Esophagus muscularis mucosa (tissue), 4 donors: Measurements from ENCODE around the gene TMEM248. TPM values are rescaled to one million over a fixed set of nuclear protein-coding genes. Genes with fewer than 3 reads are reported as not detected.

ENCODE experiments used
- DNase-seq: peaks from one replicate; pipeline ENCODE4 v3.0.0-alpha.2; 2017; ENCODE audit errors: extremely low spot score
- H3K27ac ChIP-seq, 4 donors: fragments of 200-600 bp; sonication (generic); replicated peaks in 1 of 4; 1 replicate in 3 of 4; 2 replicates in 1 of 4; pipeline ENCODE4 v1.5.1; 2016 to 2019; ENCODE audit warnings: mild to moderate bottlenecking in 1 of 4
- H3K27me3 ChIP-seq, 4 donors: fragments of 200-600 bp; sonication (generic); one replicate each; pipeline versions ENCODE4 v1.5.1 to v1.6.0; 2016 to 2019
- H3K36me3 ChIP-seq, 4 donors: fragments of 200-600 bp; sonication (generic); one replicate each; pipeline ENCODE4 v1.5.1; 2016 to 2019
- H3K4me1 ChIP-seq, 4 donors: fragments of 200-600 bp; sonication (generic); one replicate each; pipeline ENCODE4 v1.5.1; 2016 to 2019
- H3K4me3 ChIP-seq, 4 donors: fragments of 200-600 bp; sonication (generic); 1 replicate in 2 of 4; 2 replicates in 2 of 4; pipeline ENCODE4 v1.5.1; 2016 to 2019; ENCODE audit warnings: mild to moderate bottlenecking in 4 of 4, moderate library complexity in 1 of 4
- H3K9me3 ChIP-seq, 4 donors: fragments of 200-600 bp; sonication (generic); 1 replicate in 3 of 4; 2 replicates in 1 of 4; pipeline ENCODE4 v1.5.1; 2016 to 2019
- CTCF ChIP-seq, 3 experiments: fragments of 200-600 bp in 2 of 3; fragments of 450-650 bp in 1 of 3; sonication (generic) in 2 of 3; IDR thresholded peaks; one replicate each; pipeline ENCODE4 v1.5.1; 2017 to 2019; ENCODE audit warnings: antibody characterized with exemption in 3 of 3, mild to moderate bottlenecking in 2 of 3, moderate library complexity in 1 of 3
- EP300 ChIP-seq: sonication (generic); formaldehyde crosslinking; IDR thresholded peaks from one replicate; pipeline ENCODE4 v1.6.1; 2017; ENCODE audit warnings: antibody characterized with exemption
- POLR2A ChIP-seq: fragments of 450-650 bp; IDR thresholded peaks from one replicate; pipeline ENCODE4 v1.6.1; 2017; ENCODE audit warnings: antibody characterized with exemption, moderate library complexity, mild to moderate bottlenecking, low read depth
- POLR2AphosphoS5 ChIP-seq, 2 donors: sonication (generic); formaldehyde crosslinking; IDR thresholded peaks; one replicate each; pipeline ENCODE4 v1.6.1; 2017; ENCODE audit warnings: antibody characterized with exemption in 2 of 2
- WGBS: methylation state at CpG from one replicate; pipeline ENCODE4 v1.1.5; 2018; 5-methylcytosine and 5-hydroxymethylcytosine counted together
- intact Hi-C: fragments of 100-400 bp; cut with DNase I; formaldehyde crosslinking; loops from one replicate; pipeline ENCODE4 v1.15.1; 2023
- total RNA-seq, 4 donors: library from RNA; depleted of rRNA; stranded (reverse); fragments of >200 nt; gene quantifications; one replicate each; pipeline versions ENCODE4 v1.1.0 to v1.2.1, GENCODE V29; 2016

The TMEM248 gene
- total RNA-seq, 4 donors from 2014 or later = 87.6 to 113 (median 99.7) TPM

GRCh38 chr7:66948480-66949109 is 27.6 kb downstream of the TMEM248 start:
- WGBS = 89% methylated on average over 19 of the region's 19 CpGs
- Histone ChIP-seq H3K4me1 (no peaks in the 10 kb centered on the region), H3K27me3 (no peaks in the 10 kb centered on the region), H3K27ac (no peak overlapping the region), H3K9me3 (no peaks in the 10 kb centered on the region), H3K4me3 (no peak overlapping the region), H3K36me3 (peaks cover 80 to 100% (median 94%) of the 10 kb centered on the region in 4 donors)
- intact Hi-C loops = no loop called here
- no peak for DNase-seq
- TF ChIP-seq EP300 (no peak), CTCF (IDR thresholded peaks at IDR 0.05) (no peak), POLR2A (no peak), POLR2AphosphoS5 (IDR thresholded peaks at IDR 0.05) (no peak)

GRCh38 chr7:66950311-66950710 is 29.3 kb downstream of the TMEM248 start:
- 86% methylated on average over 3 of the region's 3 CpGs for WGBS
- no peaks in the 10 kb centered on the region for H3K9me3 ChIP-seq
- intact Hi-C loops = no loop called here
- DNase-seq = no peak
- no peak overlapping the region for H3K27ac ChIP-seq
- peaks cover 83 to 100% (median 93%) of the 10 kb centered on the region in 4 donors for H3K36me3 ChIP-seq
- no peaks in the 10 kb centered on the region for H3K27me3 ChIP-seq
- H3K4me1 ChIP-seq = no peaks in the 10 kb centered on the region
- TF ChIP-seq POLR2AphosphoS5 (IDR thresholded peaks at IDR 0.05) (no peak), CTCF (IDR thresholded peaks at IDR 0.05) (no peak), POLR2A (no peak), EP300 (no peak)
- no peak overlapping the region for H3K4me3 ChIP-seq

- TF ChIP-seq EP300 (no peak), CTCF (IDR thresholded peaks at IDR 0.05) (no peak), POLR2A (no peak), POLR2AphosphoS5 (IDR thresholded peaks at IDR 0.05) (no peak)
- no peak for DNase-seq
- peaks cover 83 to 100% (median 93%) of the 10 kb centered on the region in 4 donors for H3K36me3 ChIP-seq
- no peak overlapping the region for H3K4me3 ChIP-seq
- no peaks in the 10 kb centered on the region for H3K27me3 ChIP-seq
- H3K4me1 ChIP-seq = no peaks in the 10 kb centered on the region
- H3K27ac ChIP-seq = no peak overlapping the region
- H3K9me3 ChIP-seq = no peaks in the 10 kb centered on the region
- intact Hi-C loops = no loop called here
- 90% methylated on average over 8 of the region's 8 CpGs for WGBS
Measured at GRCh38 chr7:66950763-66951162, 29.7 kb downstream of the TMEM248 start.

- H3K27ac ChIP-seq = no peak overlapping the region
- no peak for DNase-seq
- peaks cover 70 to 100% (median 92%) of the 10 kb centered on the region in 4 donors for H3K36me3 ChIP-seq
- H3K4me3 ChIP-seq = no peak overlapping the region
- no peaks in the 10 kb centered on the region for H3K27me3 ChIP-seq
- intact Hi-C loops = no loop called here
- 79% methylated on average over 11 of the region's 11 CpGs for WGBS
- no peaks in the 10 kb centered on the region for H3K9me3 ChIP-seq
- H3K4me1 ChIP-seq = peaks cover 0 to 3% (median 0%) of the 10 kb centered on the region in 4 donors
- no peak for TF ChIP-seq CTCF (IDR thresholded peaks at IDR 0.05)
Measured at GRCh38 chr7:66952343-66953043, 31.5 kb downstream of the TMEM248 start.
